HUES6 (cell line): Measurements from ENCODE around the gene ZDHHC7.

ENCODE experiments used
- H3K27ac ChIP-seq: 2 replicates; pipeline ENCODE4 v1.7.0; 2013; ENCODE audit warnings: low read depth, mild to moderate bottlenecking, low read length, inconsistent platforms
- H3K27me3 ChIP-seq: 2 replicates; pipeline ENCODE4 v1.6.1; 2013; ENCODE audit warnings: low read length; ENCODE audit not compliant: control insufficient read depth, insufficient read depth
- H3K36me3 ChIP-seq: 2 replicates; pipeline ENCODE4 v1.6.1; 2013; ENCODE audit warnings: low read length; ENCODE audit not compliant: control insufficient read depth, insufficient read depth
- H3K4me1 ChIP-seq: 2 replicates; pipeline ENCODE4 v1.6.1; 2013; ENCODE audit warnings: low read length; ENCODE audit not compliant: control insufficient read depth, insufficient read depth
- H3K4me3 ChIP-seq: 2 replicates; pipeline ENCODE4 v1.5.1; 2013; ENCODE audit warnings: low read depth, low read length
- H3K9ac ChIP-seq: one replicate; pipeline ENCODE4 v1.6.1; 2013; ENCODE audit warnings: mild to moderate bottlenecking, low read length
- H3K9me3 ChIP-seq: 2 replicates; pipeline ENCODE4 v1.6.1; 2013; ENCODE audit warnings: low read depth, low read length; ENCODE audit not compliant: control insufficient read depth, insufficient read depth

Gene ZDHHC7

DNA sequence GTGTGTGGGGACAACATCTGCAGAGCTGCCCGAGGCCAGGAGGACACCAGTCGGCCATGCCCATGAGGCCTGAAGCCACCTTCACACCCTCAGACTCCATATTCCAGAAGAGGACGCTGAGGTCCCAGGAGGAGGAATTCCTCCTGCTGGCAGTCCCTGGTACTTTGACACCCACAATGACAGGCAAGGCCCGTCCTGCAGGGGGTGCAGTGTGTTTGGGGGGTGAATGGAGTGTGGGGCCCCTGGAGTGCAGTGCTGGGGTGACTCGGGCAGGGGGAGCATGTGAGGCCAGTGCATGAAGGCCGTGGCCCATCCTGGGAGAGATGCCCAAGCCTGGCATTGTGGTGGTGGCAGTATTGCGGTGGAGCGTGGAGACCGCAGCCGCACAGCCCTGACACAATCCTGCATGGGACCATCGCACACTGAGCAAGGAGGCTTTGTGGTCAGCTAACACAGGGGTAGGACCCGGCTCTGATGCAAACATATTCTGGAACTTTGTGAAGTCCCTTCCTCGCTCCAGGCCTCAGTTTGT, 52.2 kb downstream of the ZDHHC7 start:
- peaks cover 7% of the 10 kb centered on the region; the same call in 1 of the 2 replicates for H3K4me1 ChIP-seq
- no peaks in the 10 kb centered on the region for H3K9me3 ChIP-seq
- no peak overlapping the region for H3K9ac ChIP-seq
- no peaks in the 10 kb centered on the region for H3K27me3 ChIP-seq
- no peak overlapping the region for H3K4me3 ChIP-seq
- H3K27ac ChIP-seq: no peak overlapping the region
- no peaks in the 10 kb centered on the region for H3K36me3 ChIP-seq

DNA sequence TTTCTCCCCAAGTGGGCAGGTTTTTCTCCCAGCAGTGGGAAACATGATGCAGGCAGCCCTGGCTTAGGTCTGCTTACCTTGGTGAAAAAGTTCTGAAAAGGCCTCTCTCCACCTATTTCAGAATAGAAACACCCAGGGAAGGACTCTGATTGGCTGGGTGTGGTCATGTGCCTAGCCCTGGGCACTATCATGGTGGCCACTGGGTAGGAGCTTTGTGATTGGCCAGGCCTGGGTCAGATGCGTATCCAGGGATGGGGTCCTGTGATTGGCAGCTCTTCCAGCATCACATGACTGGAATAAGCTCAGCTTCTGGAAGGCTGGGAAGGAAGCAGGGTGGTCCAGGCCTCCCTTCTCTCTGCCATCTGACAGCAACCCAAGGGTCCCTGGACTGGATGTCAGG, 53.5 kb downstream of the ZDHHC7 start:
- no peaks in the 10 kb centered on the region for H3K9me3 ChIP-seq
- H3K36me3 ChIP-seq: no peaks in the 10 kb centered on the region
- no peak overlapping the region for H3K9ac ChIP-seq
- no peak overlapping the region for H3K27ac ChIP-seq
- H3K4me3 ChIP-seq: no peak overlapping the region
- no peaks in the 10 kb centered on the region for H3K27me3 ChIP-seq
- H3K4me1 ChIP-seq: peaks cover 6% of the 10 kb centered on the region; the same call in 1 of the 2 replicates

DNA sequence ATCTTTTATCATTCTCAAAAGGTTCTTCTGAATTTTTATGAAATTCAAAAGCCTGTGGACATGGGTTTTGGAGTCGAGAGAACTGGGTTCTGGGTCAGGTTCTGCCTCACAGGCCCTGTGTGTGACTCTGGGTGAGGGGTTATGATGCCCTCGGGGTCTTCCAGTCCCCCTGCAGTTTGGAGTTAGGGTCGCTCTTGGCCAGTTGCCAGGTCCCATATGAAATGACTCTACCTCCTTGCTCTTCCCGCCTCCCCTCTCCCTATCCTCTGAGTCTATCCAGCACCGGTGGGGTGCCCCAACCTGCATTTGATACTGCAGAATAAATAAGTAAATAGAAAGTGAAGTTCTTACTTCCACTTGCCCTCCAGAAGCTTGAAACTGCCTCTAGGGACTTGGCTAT, 54.1 kb downstream of the ZDHHC7 start:
- Histone ChIP-seq H3K27me3 (no peaks in the 10 kb centered on the region), H3K9me3 (no peaks in the 10 kb centered on the region), H3K4me1 (peaks cover 7% of the 10 kb centered on the region; the same call in 1 of the 2 replicates), H3K4me3 (no peak overlapping the region), H3K27ac (no peak overlapping the region), H3K36me3 (no peaks in the 10 kb centered on the region), H3K9ac (no peak overlapping the region)

DNA sequence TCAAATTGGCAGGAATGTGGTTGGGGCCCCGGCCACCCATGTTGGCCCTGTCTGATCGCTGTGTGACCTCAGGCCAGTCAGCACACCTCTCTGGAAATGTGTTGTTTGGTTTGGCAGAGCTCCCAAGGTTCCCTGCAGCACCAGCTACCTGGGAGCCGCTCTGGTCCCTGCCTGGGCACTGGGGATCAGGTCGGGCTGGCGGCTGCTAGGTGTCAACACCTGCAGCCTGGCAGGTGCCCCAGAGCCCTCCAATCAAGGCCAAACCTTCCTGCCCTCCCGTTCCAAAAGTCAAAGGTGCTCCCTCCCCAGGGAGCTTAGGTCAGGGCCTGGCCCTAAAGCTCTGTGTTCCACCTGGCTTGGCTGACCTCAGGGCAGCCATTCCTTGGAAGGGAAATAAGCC, 55.9 kb downstream of the ZDHHC7 start:
- no peak overlapping the region for H3K9ac ChIP-seq
- H3K36me3 ChIP-seq: no peaks in the 10 kb centered on the region
- H3K4me1 ChIP-seq: peaks cover 7% of the 10 kb centered on the region; the same call in 1 of the 2 replicates
- no peak overlapping the region for H3K4me3 ChIP-seq
- no peak overlapping the region for H3K27ac ChIP-seq
- no peaks in the 10 kb centered on the region for H3K27me3 ChIP-seq
- 0 out of 2 replicates have a peak, but pooled peaks cover 2% of the 10 kb centered on the region for H3K9me3 ChIP-seq

DNA sequence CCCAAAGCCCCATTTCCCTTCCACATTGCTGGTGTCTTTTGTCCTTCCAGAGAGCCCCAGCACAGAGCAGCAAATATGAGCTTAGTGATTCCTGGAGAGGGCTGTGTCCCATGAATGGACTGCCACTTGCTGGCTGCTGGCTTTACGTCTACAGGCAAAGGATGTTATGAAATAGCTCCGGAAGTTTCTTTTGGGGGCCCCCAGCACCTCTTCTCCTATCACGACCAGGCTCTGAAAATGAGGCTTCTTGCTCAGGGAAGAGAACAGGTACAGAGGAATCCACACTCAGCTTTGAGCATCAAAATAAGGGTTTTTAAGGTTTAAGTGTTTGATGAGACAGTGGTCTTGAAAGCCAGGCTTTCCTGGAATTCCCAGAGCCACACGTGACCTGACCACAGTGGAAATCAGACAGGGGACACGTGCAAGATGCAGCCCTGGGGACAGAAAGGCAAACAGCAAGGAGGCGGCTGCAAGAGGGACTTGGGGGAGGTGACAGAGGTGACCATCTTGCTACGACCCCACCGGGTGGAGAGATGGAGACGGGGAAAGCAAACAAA, 58.1 kb downstream of the ZDHHC7 start:
- no peak overlapping the region for H3K4me3 ChIP-seq
- H3K4me1 ChIP-seq: peaks cover 7% of the 10 kb centered on the region; the same call in 1 of the 2 replicates
- 0 out of 2 replicates have a peak, but pooled peaks cover 2% of the 10 kb centered on the region for H3K9me3 ChIP-seq
- no peaks in the 10 kb centered on the region for H3K36me3 ChIP-seq
- H3K27me3 ChIP-seq: no peaks in the 10 kb centered on the region
- H3K27ac ChIP-seq: peak overlapping the region; percentile 36; the same call in 1 of the 2 replicates
- H3K9ac ChIP-seq: peak overlapping the region; percentile 6

DNA sequence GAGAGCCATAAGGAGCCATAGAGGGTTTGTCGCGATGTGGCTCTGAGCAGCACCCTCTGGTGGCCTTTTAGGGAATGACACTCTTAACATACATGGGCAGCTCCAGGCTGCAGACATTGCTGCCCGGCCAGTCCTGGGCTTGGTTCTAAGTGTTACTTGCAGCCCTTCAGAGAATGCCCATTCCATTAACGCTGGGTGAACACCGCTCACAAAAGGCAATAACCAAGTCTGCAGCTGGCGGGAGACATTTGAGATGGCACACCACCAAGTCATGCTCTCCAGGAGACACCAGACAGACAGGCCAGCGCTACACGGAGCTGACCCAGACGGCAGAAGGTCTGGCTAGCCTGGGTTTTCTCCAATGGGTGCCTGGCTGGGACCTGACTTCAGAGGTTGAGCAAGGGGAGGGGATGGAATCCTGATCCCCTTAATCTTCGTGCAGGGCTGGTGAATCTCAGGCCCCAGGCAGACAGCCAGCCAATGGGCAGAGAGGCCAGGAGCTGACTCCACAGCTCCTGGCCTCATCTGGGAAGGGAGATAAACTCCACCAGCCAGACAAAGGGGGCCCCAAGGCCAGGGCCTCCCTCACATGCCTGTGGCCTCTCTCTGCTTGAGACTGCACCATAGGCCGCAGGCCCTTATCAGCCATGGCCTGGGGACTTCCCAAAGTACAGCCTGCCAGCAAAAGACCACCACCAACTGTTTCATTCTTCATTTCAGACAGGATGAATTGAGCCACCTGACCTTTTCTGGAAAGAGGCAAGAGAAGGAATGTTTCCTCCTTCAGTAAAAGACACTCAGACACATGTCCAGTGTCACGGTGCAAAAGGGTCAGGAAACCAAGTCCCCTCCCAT, 58.8 kb downstream of the ZDHHC7 start:
- Histone ChIP-seq H3K4me3 (no peak overlapping the region), H3K9ac (peak overlapping the region; percentile 6)

DNA sequence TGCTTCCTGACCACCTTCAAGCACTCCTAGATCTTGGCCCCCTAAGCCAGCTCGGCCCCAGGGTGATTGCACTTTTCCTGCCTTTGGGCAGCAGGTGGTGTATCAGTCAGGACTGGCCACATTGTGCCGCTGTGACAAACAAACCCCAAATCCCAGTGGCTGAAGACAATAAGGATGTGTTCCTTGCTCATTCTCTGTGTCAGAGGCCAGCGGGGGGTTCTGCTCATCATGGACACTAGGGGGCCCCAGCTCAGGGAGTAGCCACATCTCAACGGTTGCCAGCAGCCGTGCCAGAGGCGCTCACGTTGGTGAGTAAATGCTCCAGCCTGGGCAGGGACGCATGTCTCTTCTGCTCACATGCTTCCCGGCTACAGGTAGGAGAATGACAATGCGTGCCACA, 60.4 kb downstream of the ZDHHC7 start:
- peaks cover 7% of the 10 kb centered on the region; the same call in 1 of the 2 replicates for H3K4me1 ChIP-seq
- no peaks in the 10 kb centered on the region for H3K27me3 ChIP-seq
- H3K36me3 ChIP-seq: no peaks in the 10 kb centered on the region
- H3K9me3 ChIP-seq: 0 out of 2 replicates have a peak, but pooled peaks cover 2% of the 10 kb centered on the region
- no peak overlapping the region for H3K4me3 ChIP-seq
- no peak overlapping the region for H3K27ac ChIP-seq
- no peak overlapping the region for H3K9ac ChIP-seq

More for the DNA sequence above, 58.8 kb downstream of the ZDHHC7 start:
- Histone ChIP-seq H3K9me3 (0 out of 2 replicates have a peak, but pooled peaks cover 2% of the 10 kb centered on the region), H3K36me3 (no peaks in the 10 kb centered on the region), H3K4me1 (peaks cover 7% of the 10 kb centered on the region; the same call in 1 of the 2 replicates), H3K27ac (peak overlapping the region; percentile 36; the same call in 1 of the 2 replicates), H3K27me3 (no peaks in the 10 kb centered on the region)

DNA sequence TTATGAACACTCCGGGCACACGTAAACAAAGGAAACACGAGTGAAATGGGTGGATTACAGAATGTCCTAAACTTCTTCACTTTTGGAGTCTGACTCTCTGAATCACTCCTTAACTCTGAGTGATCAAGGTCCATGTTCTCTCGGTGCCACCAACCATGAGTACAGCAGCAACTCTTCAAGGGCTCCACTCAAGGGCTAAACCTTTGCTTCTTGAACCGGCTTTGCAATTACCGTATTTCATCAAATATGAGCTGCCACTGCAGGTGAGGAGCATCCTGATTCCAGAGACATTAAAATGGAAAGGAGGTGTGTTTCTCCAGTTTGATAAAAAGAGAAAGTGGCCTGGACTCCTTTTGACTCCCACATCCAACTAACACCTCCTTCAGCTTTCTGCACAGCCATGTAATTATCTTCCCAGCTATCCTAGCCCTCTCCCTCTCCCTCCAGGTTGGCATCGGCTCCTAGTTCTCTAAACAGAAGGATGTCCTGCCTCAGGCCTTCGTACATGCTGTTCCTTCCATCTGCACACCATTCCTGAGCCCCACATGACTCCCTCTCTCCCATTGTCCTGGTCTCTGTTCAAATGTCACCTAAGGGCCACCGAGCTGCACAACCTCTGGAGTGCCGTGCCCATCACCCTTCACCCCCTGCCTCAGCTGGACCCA, 61.4 kb downstream of the ZDHHC7 start:
- Histone ChIP-seq H3K9ac (no peak overlapping the region), H3K36me3 (no peaks in the 10 kb centered on the region), H3K4me1 (peaks cover 7% of the 10 kb centered on the region; the same call in 1 of the 2 replicates), H3K9me3 (0 out of 2 replicates have a peak, but pooled peaks cover 2% of the 10 kb centered on the region), H3K27me3 (no peaks in the 10 kb centered on the region), H3K4me3 (no peak overlapping the region), H3K27ac (no peak overlapping the region)

DNA sequence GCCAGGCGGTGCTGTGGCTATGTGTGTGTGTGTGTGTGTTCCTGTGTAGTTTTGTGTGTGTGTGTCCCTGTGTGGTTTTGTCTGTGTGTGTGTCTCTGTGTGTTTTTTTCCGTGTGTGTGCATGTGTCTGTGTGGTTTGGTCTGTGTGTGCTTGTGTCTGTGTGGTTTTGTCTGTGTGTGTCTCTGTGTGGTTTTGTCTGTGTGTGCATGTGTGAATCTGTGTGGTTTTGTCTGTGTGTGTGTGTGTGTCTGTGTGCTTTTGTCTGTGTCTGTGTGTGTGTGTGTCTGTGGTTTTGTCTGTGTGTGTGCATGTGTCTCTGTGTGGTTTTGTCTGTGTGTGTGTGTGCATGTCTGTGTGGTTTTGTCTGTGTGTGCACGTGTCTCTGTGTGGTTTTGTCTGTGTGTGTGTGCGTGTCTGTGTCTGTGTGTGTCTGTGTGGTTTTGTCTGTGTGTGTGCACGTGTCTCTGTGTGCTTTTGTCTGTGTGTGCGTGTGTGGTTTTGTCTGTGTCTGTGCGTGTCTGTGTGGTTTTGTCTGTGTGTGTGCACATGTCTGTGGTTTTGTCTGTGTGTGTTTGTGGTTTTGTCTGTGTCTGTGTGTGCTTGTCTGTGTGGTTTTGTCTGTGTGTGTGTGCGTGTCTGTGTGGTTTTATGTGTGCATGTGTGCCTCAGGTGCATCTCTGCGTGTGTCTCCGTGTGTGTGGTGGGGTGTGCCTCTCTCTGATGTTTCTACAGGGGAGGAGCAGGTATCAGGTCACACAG, 62.3 kb downstream of the ZDHHC7 start:
- Histone ChIP-seq H3K27me3 (no peaks in the 10 kb centered on the region), H3K36me3 (no peaks in the 10 kb centered on the region), H3K9ac (no peak overlapping the region), H3K9me3 (0 out of 2 replicates have a peak, but pooled peaks cover 2% of the 10 kb centered on the region), H3K4me1 (peaks cover 7% of the 10 kb centered on the region; the same call in 1 of the 2 replicates), H3K4me3 (no peak overlapping the region), H3K27ac (no peak overlapping the region)
